CD4-positive, alpha-beta T cell (primary cell): ENCODE measurements around the gene AXL. TPM values are rescaled to one million over a fixed set of nuclear protein-coding genes. Genes with fewer than 3 reads are reported as not detected.

Experiments
- ATAC-seq: fragments of 200-7000 bp; cut with Tn5 transposase; one replicate; pipeline ENCODE4 v1.10.0; 2022; ENCODE audit warnings: mild to moderate bottlenecking; ENCODE audit not compliant: poor library complexity
- CTCF ChIA-PET: fragments of 350-600 bp; sonication (Branson Sonifier 250); formaldehyde crosslinking; loops from one replicate; lab custom pipeline; 2021; ENCODE audit warnings: antibody characterized with exemption, inconsistent platforms; lab: Charles Lee
- POLR2A ChIA-PET: fragments of 350-600 bp; sonication (Branson Sonifier 250); formaldehyde crosslinking; loops from one replicate; lab custom pipeline; 2021; ENCODE audit warnings: antibody characterized with exemption, inconsistent platforms; lab: Charles Lee
- DNase-seq, 14 experiments: peaks; one replicate each; pipeline ENCODE4 v3.0.0-alpha.2; 2013 to 2020; ENCODE audit warnings: mixed read lengths in 2 of 14
- H3K27ac ChIP-seq, 2 donors: one replicate each; pipeline versions ENCODE4 v1.5.1 to v1.7.0; 2013; ENCODE audit warnings: low read length in 2 of 2, low read depth in 1 of 2, mild to moderate bottlenecking in 1 of 2
- H3K27me3 ChIP-seq, 2 experiments: 1 replicate in 1 of 2; 2 replicates in 1 of 2; pipeline versions ENCODE4 v1.6.1 to v1.7.0; 2013; ENCODE audit warnings: low read length in 2 of 2, control low read depth in 1 of 2, mild to moderate bottlenecking in 1 of 2, moderate library complexity in 1 of 2; ENCODE audit not compliant: insufficient read depth in 2 of 2, control insufficient read depth in 1 of 2
- H3K36me3 ChIP-seq: one replicate; pipeline ENCODE4 v1.6.1; 2013; ENCODE audit warnings: low read length, control low read depth; ENCODE audit not compliant: insufficient read depth
- H3K4me1 ChIP-seq: one replicate; pipeline ENCODE4 v1.6.1; 2013; ENCODE audit warnings: low read length, control low read depth; ENCODE audit not compliant: insufficient read depth
- H3K4me3 ChIP-seq: one replicate; pipeline ENCODE4 v1.5.1; 2013; ENCODE audit warnings: mild to moderate bottlenecking, low read length, moderate library complexity
- H3K9me3 ChIP-seq, 2 experiments: 1 replicate in 1 of 2; 2 replicates in 1 of 2; pipeline versions ENCODE4 v1.6.1 to v1.7.0; 2013; ENCODE audit warnings: low read length in 2 of 2, mild to moderate bottlenecking in 2 of 2, control low read depth in 1 of 2, moderate library complexity in 1 of 2; ENCODE audit not compliant: control insufficient read depth in 1 of 2, insufficient read depth in 1 of 2
- H3K27ac Mint-ChIP-seq: one replicate; pipeline ENCODE4 v1.8.0; 2020; ENCODE audit warnings: mixed read lengths
- H3K27me3 Mint-ChIP-seq: one replicate; pipeline ENCODE4 v1.8.0; 2021; ENCODE audit warnings: mixed read lengths
- H3K36me3 Mint-ChIP-seq: one replicate; pipeline ENCODE4 v1.8.0; 2021; ENCODE audit warnings: low read depth, mixed read lengths
- H3K4me1 Mint-ChIP-seq: one replicate; pipeline ENCODE4 v1.8.0; 2021; ENCODE audit warnings: low read depth, mixed read lengths
- H3K4me3 Mint-ChIP-seq: one replicate; pipeline ENCODE4 v1.8.0; 2020; ENCODE audit warnings: mild to moderate bottlenecking, mixed read lengths
- H3K9me3 Mint-ChIP-seq: one replicate; pipeline ENCODE4 v1.8.0; 2020; ENCODE audit warnings: mixed read lengths
- CTCF ChIP-seq: fragments of 200-600 bp; IDR thresholded peaks from one replicate; pipeline ENCODE4 v1.8.0; 2022; ENCODE audit warnings: antibody characterized with exemption, mild to moderate bottlenecking
- intact Hi-C, 2 experiments: fragments of 100-400 bp; cut with DNase I in 1 of 2; cut with micrococcal nuclease in 1 of 2; formaldehyde crosslinking; loops; one replicate each; pipeline versions ENCODE4 v1.15.1 to v1.9.0; 2023 to 2025; cut with DNase I, micrococcal nuclease
- total RNA-seq, 174 experiments: library from RNA in 2 of 174; stranded (reverse) in 2 of 174; gene quantifications; one replicate each; pipeline ENCODE4 v1.2.3 and lab custom pipeline; 2021 to 2026

AXL gene
- total RNA-seq, 2 experiments from 2014 or later: 0.30 to 0.42 TPM

- no peak overlapping the region for H3K4me3 Mint-ChIP-seq
- no peak for TF ChIP-seq CTCF
- no peaks in the 10 kb centered on the region for H3K4me1 Mint-ChIP-seq
- DNase-seq: no peak
- ATAC-seq: no peak
- no peaks in the 10 kb centered on the region for H3K27me3 ChIP-seq
- no peak overlapping the region for H3K27ac Mint-ChIP-seq
- H3K36me3 Mint-ChIP-seq: no peaks in the 10 kb centered on the region
- ChIA-PET CTCF (interaction anchor here (0.7 kb wide), 1 partner anchor 553 kb away, joined by 3 read pairs; no protein-coding TSS in a partner anchor), POLR2A (interaction anchor here (1.1 kb wide), 1 partner anchor 18 kb away, joined by 4 read pairs; no protein-coding TSS in a partner anchor)
- H3K4me1 ChIP-seq: no peaks in the 10 kb centered on the region
- intact Hi-C loops: no loop called here
- no peak overlapping the region for H3K27ac ChIP-seq
- H3K9me3 ChIP-seq: no peaks in the 10 kb centered on the region
- H3K36me3 ChIP-seq: no peaks in the 10 kb centered on the region
- no peak overlapping the region for H3K4me3 ChIP-seq
- no peaks in the 10 kb centered on the region for H3K27me3 Mint-ChIP-seq
- H3K9me3 Mint-ChIP-seq: no peaks in the 10 kb centered on the region
Measured at GRCh38 chr19:41245843-41246242, 26.8 kb downstream of the AXL start.

- H3K36me3 ChIP-seq: no peaks in the 10 kb centered on the region
- Mint-ChIP-seq H3K36me3 (no peaks in the 10 kb centered on the region), H3K4me3 (no peak overlapping the region), H3K9me3 (no peaks in the 10 kb centered on the region), H3K27ac (no peak overlapping the region), H3K27me3 (peaks cover 4% of the 10 kb centered on the region), H3K4me1 (no peaks in the 10 kb centered on the region)
- H3K4me1 ChIP-seq: no peaks in the 10 kb centered on the region
- no peak overlapping the region for H3K27ac ChIP-seq
- CTCF ChIA-PET: interaction anchor here (0.7 kb wide), 1 partner anchor 104 kb away, joined by 5 read pairs; no protein-coding TSS in a partner anchor
- no peaks in the 10 kb centered on the region for H3K27me3 ChIP-seq
- intact Hi-C loops: no loop called here
- no peak overlapping the region for H3K4me3 ChIP-seq
- no peak for TF ChIP-seq CTCF
- H3K9me3 ChIP-seq: no peaks in the 10 kb centered on the region
- POLR2A ChIA-PET: interaction anchor here (0.8 kb wide), 1 partner anchor 23 kb away, joined by 3 read pairs; no protein-coding TSS in a partner anchor
- ATAC-seq (no peak), DNase-seq (no peak)
Measured at GRCh38 chr19:41248895-41249294, 29.9 kb downstream of the AXL start.

- H3K4me1 ChIP-seq: no peaks in the 10 kb centered on the region
Measured at GRCh38 chr19:41249707-41250423, 30.8 kb downstream of the AXL start.

More at GRCh38 chr19:41249707-41250423, 30.8 kb downstream of the AXL start:
- no peaks in the 10 kb centered on the region for H3K4me1 Mint-ChIP-seq
- H3K27ac ChIP-seq: no peak overlapping the region
- TF ChIP-seq CTCF: no peak
- ChIA-PET CTCF (interaction anchor here (0.7 kb wide), 1 partner anchor 103 kb away, joined by 5 read pairs; no protein-coding TSS in a partner anchor), POLR2A (no interaction called here)
- H3K36me3 Mint-ChIP-seq: no peaks in the 10 kb centered on the region
- no peak for ATAC-seq
- no peak for DNase-seq
- H3K4me3 ChIP-seq: no peak overlapping the region
- no peaks in the 10 kb centered on the region for H3K27me3 ChIP-seq
- no peaks in the 10 kb centered on the region for H3K9me3 Mint-ChIP-seq
- H3K27me3 Mint-ChIP-seq: peaks cover 4% of the 10 kb centered on the region
- intact Hi-C loops: no loop called here
- H3K27ac Mint-ChIP-seq: no peak overlapping the region
- H3K4me3 Mint-ChIP-seq: no peak overlapping the region
- H3K9me3 ChIP-seq: no peaks in the 10 kb centered on the region
- H3K36me3 ChIP-seq: no peaks in the 10 kb centered on the region
